Eye (tissue), 1 donor: ENCODE results near the gene CCL14.
"Not testable (repeated sequence)": the region's sequence is repeated elsewhere in the genome, so short reads cannot be mapped to it uniquely, and the experiment has no call there.

Source experiments
- DNase-seq: peaks from one replicate; pipeline ENCODE4 v3.0.0-alpha.2; 2015

Gene CCL14

GRCh38 chr17:35984140-35984539 is 2.4 kb downstream of the CCL14 start:
- DNase-seq, result no peak

- DNase-seq, result no peak
Measured at GRCh38 chr17:35982409-35983191, 3.9 kb downstream of the CCL14 start.

- no peak for DNase-seq
Measured at GRCh38 chr17:35981908-35982330, 4.6 kb downstream of the CCL14 start.

- no peak for DNase-seq
Measured at GRCh38 chr17:35981246-35981645, 5.3 kb downstream of the CCL14 start, which contains the start of gene CCL16. Gene CCL16 (minus strand): TSS chr17:35981497. CDS start chr17:35981420, 77 bp downstream.

GRCh38 chr17:35978346-35978745 is 8.2 kb downstream of the CCL14 start:
- no peak for DNase-seq

GRCh38 chr17:35977509-35977908 is 9.0 kb downstream of the CCL14 start:
- DNase-seq, result no peak

- DNase-seq, result no peak
Measured at GRCh38 chr17:35973333-35974260, 12.9 kb downstream of the CCL14 start.

- DNase-seq, result no peak
Measured at GRCh38 chr17:35972945-35973332, 13.6 kb downstream of the CCL14 start.

GRCh38 chr17:35972535-35972934 is 14.0 kb downstream of the CCL14 start:
- no peak for DNase-seq

GRCh38 chr17:35972066-35972465 is 14.5 kb downstream of the CCL14 start:
- no peak for DNase-seq

GRCh38 chr17:35969558-35970380 is 16.8 kb downstream of the CCL14 start:
- DNase-seq, result peak; percentile 96

GRCh38 chr17:35968520-35969054 is 17.9 kb downstream of the CCL14 start:
- DNase-seq, result no peak

GRCh38 chr17:35965272-35965671 is 21.3 kb downstream of the CCL14 start:
- no peak for DNase-seq

- no peak for DNase-seq
Measured at GRCh38 chr17:35963663-35964062, 22.9 kb downstream of the CCL14 start.

GRCh38 chr17:35953720-35954119 is 32.8 kb downstream of the CCL14 start:
- DNase-seq, result no peak

GRCh38 chr17:35949401-35949800 is 37.1 kb downstream of the CCL14 start:
- DNase-seq, result no peak

GRCh38 chr17:35948092-35948491 is 38.4 kb downstream of the CCL14 start:
- no peak for DNase-seq

- DNase-seq, result peak; percentile 71
Measured at GRCh38 chr17:35947156-35947585, 39.4 kb downstream of the CCL14 start.

- no peak for DNase-seq
Measured at GRCh38 chr17:35944151-35944550, 42.4 kb downstream of the CCL14 start.

GRCh38 chr17:35943537-35943936 is 43.0 kb downstream of the CCL14 start, which contains the start of gene LYZL6:
Gene LYZL6 (minus strand): TSS chr17:35943713. CDS start chr17:35939356, 4,357 bp downstream.
- no peak for DNase-seq

- DNase-seq, result no peak
Measured at GRCh38 chr17:35942588-35943186, 43.8 kb downstream of the CCL14 start.

- DNase-seq, result not testable (repeated sequence)
Measured at GRCh38 chr17:35938492-35938891, 48.0 kb downstream of the CCL14 start.
